ENCODE data around the gene NDUFS1. TPM values are rescaled to one million over a fixed set of nuclear protein-coding genes. Genes with fewer than 3 reads are reported as not detected.

The NDUFS1 gene
- total and polyA plus RNA-seq, 2 of the 8 experiments (the other 6 are each of a cell fraction or from before 2014, with no cell fraction given), result 42.1 to 97.0 TPM

DNA sequence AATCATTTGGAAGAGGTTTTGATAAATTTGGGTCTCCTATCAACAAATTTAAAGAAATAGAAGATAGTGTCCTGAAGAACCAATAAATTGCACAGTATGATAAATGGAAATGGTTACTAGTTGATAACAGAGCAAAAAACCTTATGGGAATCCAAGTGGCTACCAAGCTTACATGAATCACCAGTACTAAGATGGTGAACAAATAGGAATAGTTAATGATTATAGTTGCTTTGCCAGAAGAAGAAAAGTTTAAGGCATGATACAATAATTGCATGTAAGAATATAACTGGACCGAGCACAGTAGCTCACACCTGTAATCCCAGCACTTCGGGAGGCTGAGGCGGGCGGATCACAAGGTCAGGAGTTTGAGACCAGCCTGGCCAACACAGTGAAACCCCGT, 53.7 kb downstream of the NDUFS1 start:
- Histone ChIP-seq H2BK20ac (ENCODE audit: low read length) (no peak overlapping the region), H4K20me1 (replicated peaks in 1 of 2; ENCODE audit: control insufficient read depth in 1 of 2, insufficient read depth in 2 of 2, low read length in 2 of 2) (no peaks in the 10 kb centered on the region), H3K14ac (ENCODE audit: insufficient read length) (no peak overlapping the region), H3K4ac (replicated peaks; ENCODE audit: insufficient read length, low read depth, low read length) (no peak overlapping the region), H4K8ac (ENCODE audit: extremely low read depth, insufficient read depth, low read length) (no peak overlapping the region), H3K9ac (replicated peaks in 1 of 4; ENCODE audit: extremely low read depth in 1 of 4, low read depth in 3 of 4, low read length in 3 of 4) (no peak overlapping the region), H2BK120ac (replicated peaks; ENCODE audit: low read depth, low read length) (no peak overlapping the region), H3K9me3 (ENCODE audit: insufficient read depth in 2 of 2, low read depth in 1 of 2, low read length in 1 of 2) (no peaks in the 10 kb centered on the region), H3K79me1 (ENCODE audit: low read depth, low read length) (no peaks in the 10 kb centered on the region), H3K4me1 (replicated peaks in 1 of 4; ENCODE audit: control insufficient read depth in 3 of 4, insufficient read depth in 4 of 4, low read length in 3 of 4) (no peaks in the 10 kb centered on the region), H4K5ac (ENCODE audit: insufficient read length, low read depth, low read length) (no peak overlapping the region), H3K4me3 (ENCODE audit: extremely low read depth in 1 of 4, insufficient read depth in 2 of 4, low read depth in 3 of 4, low read length in 4 of 4) (no peak overlapping the region), H3K27ac (ENCODE audit: low read depth, low read length) (no peak overlapping the region), H2BK15ac (ENCODE audit: low read length) (no peak overlapping the region), H2BK5ac (ENCODE audit: low read depth, low read length) (no peak overlapping the region), H3K23me2 (ENCODE audit: low read depth, low read length) (no peaks in the 10 kb centered on the region), H4K91ac (replicated peaks; ENCODE audit: insufficient read length, low read length) (no peak overlapping the region), H3K23ac (ENCODE audit: insufficient read length) (no peak overlapping the region), H2AK5ac (ENCODE audit: low read depth, low read length) (no peak overlapping the region), H3K18ac (ENCODE audit: extremely low read depth, low read length) (no peak overlapping the region), H3K27me3 (replicated peaks in 1 of 4; ENCODE audit: control insufficient read depth in 3 of 4, extremely low read depth in 1 of 4, insufficient read depth in 3 of 4, low read length in 3 of 4) (no peaks in the 10 kb centered on the region), H3K36me3 (ENCODE audit: control insufficient read depth in 2 of 4, insufficient read depth in 4 of 4, low read length in 3 of 4) (no peaks in the 10 kb centered on the region), H3K4me2 (ENCODE audit: insufficient read depth in 1 of 2, low read depth in 2 of 2, low read length in 2 of 2) (no peak overlapping the region), H3K79me2 (ENCODE audit: control insufficient read depth in 1 of 2, insufficient read depth in 2 of 2, low read length in 2 of 2) (no peaks in the 10 kb centered on the region), H2AFZ (ENCODE audit: low read length) (no peak overlapping the region), H2BK12ac (ENCODE audit: low read depth, low read length) (no peak overlapping the region), H3K56ac (replicated peaks; ENCODE audit: insufficient read length, low read depth, low read length) (no peak overlapping the region)
- FAIRE-seq, result no peak
- WGBS, 2 experiments (ENCODE audit: extremely low coverage in 1 of 2, insufficient coverage in 1 of 2, insufficient read length in 1 of 2, insufficient replicate concordance in 2 of 2, low coverage in 1 of 2, low lambda C conversion rate in 2 of 2, missing lambda C conversion rate in 1 of 2), result 95% methylated on average over 5 of the region's 5 CpGs; no CpG with 5 or more reads in 1 of the 2 experiments
- DNase-seq (ENCODE audit: low read depth in 1 of 2, low spot score in 2 of 2), result no peak
- ChIA-PET CTCF (ENCODE audit: partially characterized antibody) (interaction anchor here (0.6 to 1.4 kb wide), 3 partner anchors 11 to 48 kb away, joined by 3 read pairs; no protein-coding TSS in a partner anchor), POLR2A (ENCODE audit: partially characterized antibody) (interaction anchor here (0.7 to 1.9 kb wide), 3 partner anchors 11 to 40 kb away, joined by 3 to 6 read pairs (median 5); no protein-coding TSS in a partner anchor)
- TF ChIP-seq TAF1 (IDR thresholded peaks at IDR 0.05; ENCODE audit: low read depth, low read length) (no peak), TEAD4 (IDR thresholded peaks at IDR 0.05; ENCODE audit: low read depth, low read length) (no peak), SP1 (IDR thresholded peaks at IDR 0.05; ENCODE audit: low read depth, low read length) (no peak), TAF7 (optimal IDR thresholded peaks at IDR 0.05; ENCODE audit: borderline replicate concordance, low read depth, low read length) (no peak), BACH1 (IDR thresholded peaks at IDR 0.05; ENCODE audit: low read length) (no peak)
- TF ChIP-seq, protein P1, sequence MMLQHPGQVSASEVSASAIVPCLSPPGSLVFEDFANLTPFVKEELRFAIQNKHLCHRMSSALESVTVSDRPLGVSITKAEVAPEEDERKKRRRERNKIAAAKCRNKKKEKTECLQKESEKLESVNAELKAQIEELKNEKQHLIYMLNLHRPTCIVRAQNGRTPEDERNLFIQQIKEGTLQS (IDR thresholded peaks at IDR 0.05; ENCODE audit: insufficient read depth, low read depth, low read length), result no peak

Measured in H1 (cell line).